HEK293 (cell line): ENCODE data around the gene XPO4.

Experiments
- CTCF ChIA-PET: fragments of 350-600 bp; formaldehyde crosslinking; extraction: SDS; loops from one replicate; lab custom pipeline; 2021; ENCODE audit warnings: antibody characterized with exemption; lab: Yijun Ruan, JAX
- POLR2A ChIA-PET: fragments of 300-600 bp; formaldehyde crosslinking; extraction: SDS; loops from one replicate; lab custom pipeline; 2020; ENCODE audit warnings: antibody characterized with exemption, inconsistent platforms; lab: Yijun Ruan, JAX
- H3K27ac ChIP-seq: fragments of 200-500 bp; sonication (Bioruptor generic); 2 replicates; pipeline ENCODE4 v1.5.1; 2014; ENCODE audit warnings: low read depth, low read length, control low read depth, inconsistent platforms; ENCODE audit errors: extremely low read depth
- H3K36me3 ChIP-seq, 2 experiments: fragments of 200-500 bp in 1 of 2; sonication (Bioruptor generic) in 1 of 2; 1 replicate in 1 of 2; 2 replicates in 1 of 2; pipeline ENCODE4 v1.5.1; 2014 to 2017; ENCODE audit warnings: inconsistent platforms in 2 of 2, low read length in 2 of 2; ENCODE audit not compliant: control insufficient read depth in 2 of 2, insufficient read depth in 1 of 2
- H3K4me1 ChIP-seq: fragments of 200-500 bp; sonication (Bioruptor generic); 2 replicates; pipeline ENCODE4 v1.5.1; 2014; ENCODE audit warnings: mild to moderate bottlenecking, low read length, inconsistent platforms; ENCODE audit not compliant: control insufficient read depth, insufficient read depth
- H3K4me3 ChIP-seq: 2 replicates; pipeline ENCODE4 v1.5.1; 2011; ENCODE audit warnings: low read depth, mild to moderate bottlenecking, control low read depth, low read length, moderate library complexity
- H3K9me3 ChIP-seq: fragments of 200-500 bp; sonication (Bioruptor generic); 2 replicates; pipeline ENCODE4 v1.5.1; 2014; ENCODE audit warnings: low read depth, low read length, inconsistent platforms; ENCODE audit not compliant: control insufficient read depth, insufficient read depth
- EGR2 ChIP-seq: fragments of 450-650 bp; formaldehyde crosslinking; IDR thresholded peaks from 2 replicates; pipeline ENCODE4 v1.5.1; 2016; ENCODE audit warnings: low read depth, missing biosample characterization, missing genetic modification characterization
- GFI1B ChIP-seq: fragments of 450-650 bp; formaldehyde crosslinking; IDR thresholded peaks from 2 replicates; pipeline ENCODE4 v1.5.1; 2016; ENCODE audit warnings: missing biosample characterization, missing genetic modification characterization
- HOXA7 ChIP-seq: sonication (generic); formaldehyde crosslinking; IDR thresholded peaks from 2 replicates; pipeline ENCODE4 v1.8.1; 2022; ENCODE audit warnings: missing genetic modification reagents, borderline replicate concordance
- MEIS1 ChIP-seq: sonication (generic); formaldehyde crosslinking; IDR thresholded peaks from 2 replicates; pipeline ENCODE4 v1.8.1; 2022; ENCODE audit warnings: missing genetic modification reagents, mild to moderate bottlenecking, borderline replicate concordance
- PRDM2 ChIP-seq: fragments of 450-650 bp; formaldehyde crosslinking; IDR thresholded peaks from 2 replicates; pipeline ENCODE4 v1.5.1; 2016; ENCODE audit warnings: missing biosample characterization, missing genetic modification characterization, borderline replicate concordance
- SP2 ChIP-seq: fragments of 450-650 bp; formaldehyde crosslinking; IDR thresholded peaks from 2 replicates; pipeline ENCODE4 v1.5.1; 2016; ENCODE audit warnings: missing biosample characterization, missing genetic modification characterization
- ZNF112 ChIP-seq: fragments of 450-650 bp; formaldehyde crosslinking; IDR thresholded peaks from 2 replicates; pipeline ENCODE4 v1.5.0; 2017; ENCODE audit warnings: missing biosample characterization, missing genetic modification characterization
- ZNF121 ChIP-seq: fragments of 450-650 bp; formaldehyde crosslinking; IDR thresholded peaks from 2 replicates; pipeline ENCODE4 v1.5.1; 2016; ENCODE audit warnings: missing biosample characterization, missing genetic modification characterization
- ZNF138 ChIP-seq: fragments of 450-650 bp; formaldehyde crosslinking; IDR thresholded peaks from 2 replicates; pipeline ENCODE4 v1.5.1; 2016; ENCODE audit warnings: missing biosample characterization, missing genetic modification characterization, borderline replicate concordance
- ZNF16 ChIP-seq: fragments of 450-650 bp; formaldehyde crosslinking; IDR thresholded peaks from 2 replicates; pipeline ENCODE4 v1.5.1; 2016; ENCODE audit warnings: low read depth, missing biosample characterization, missing genetic modification characterization
- ZNF2 ChIP-seq: fragments of 450-650 bp; formaldehyde crosslinking; IDR thresholded peaks from 2 replicates; pipeline ENCODE4 v1.5.1; 2016; ENCODE audit warnings: missing biosample characterization, missing genetic modification characterization
- ZNF335 ChIP-seq: fragments of 450-650 bp; formaldehyde crosslinking; conservative IDR thresholded peaks from 2 replicates; pipeline ENCODE4 v1.5.1; 2016; ENCODE audit warnings: missing biosample characterization, missing genetic modification characterization
- ZNF544 ChIP-seq: fragments of 450-650 bp; formaldehyde crosslinking; IDR thresholded peaks from 2 replicates; pipeline ENCODE4 v1.5.0; 2017; ENCODE audit warnings: missing biosample characterization, missing genetic modification characterization
- ZNF561 ChIP-seq: fragments of 450-650 bp; IDR thresholded peaks from 2 replicates; pipeline ENCODE4 v1.5.1; 2018; ENCODE audit warnings: missing biosample characterization, missing genetic modification characterization, borderline replicate concordance
- ZNF610 ChIP-seq: fragments of 450-650 bp; formaldehyde crosslinking; IDR thresholded peaks from 2 replicates; pipeline ENCODE4 v1.5.1; 2016; ENCODE audit warnings: missing biosample characterization, missing genetic modification characterization, borderline replicate concordance
- ZNF768 ChIP-seq: fragments of 450-650 bp; formaldehyde crosslinking; IDR thresholded peaks from 2 replicates; pipeline ENCODE4 v1.5.1; 2018; ENCODE audit warnings: missing biosample characterization, mild to moderate bottlenecking, missing genetic modification characterization
- ZSCAN5A ChIP-seq: fragments of 450-650 bp; formaldehyde crosslinking; IDR thresholded peaks from 2 replicates; pipeline ENCODE4 v1.5.1; 2016; ENCODE audit warnings: missing biosample characterization, missing genetic modification characterization
- TF ChIP-seq, protein P1 (sequence below): fragments of 450-650 bp; formaldehyde crosslinking; IDR thresholded peaks from 2 replicates; pipeline ENCODE4 v1.5.1; 2017; ENCODE audit warnings: missing biosample characterization, missing genetic modification characterization
- TF ChIP-seq, protein P2 (sequence below): fragments of 450-650 bp; formaldehyde crosslinking; IDR thresholded peaks from 2 replicates; pipeline ENCODE4 v1.5.1; 2016; ENCODE audit warnings: missing biosample characterization, missing genetic modification characterization
- TF ChIP-seq, protein P3 (sequence below): fragments of 450-650 bp; IDR thresholded peaks from 2 replicates; pipeline ENCODE4 v1.5.1; 2018; ENCODE audit warnings: missing biosample characterization, mild to moderate bottlenecking, missing genetic modification characterization

Gene XPO4

DNA sequence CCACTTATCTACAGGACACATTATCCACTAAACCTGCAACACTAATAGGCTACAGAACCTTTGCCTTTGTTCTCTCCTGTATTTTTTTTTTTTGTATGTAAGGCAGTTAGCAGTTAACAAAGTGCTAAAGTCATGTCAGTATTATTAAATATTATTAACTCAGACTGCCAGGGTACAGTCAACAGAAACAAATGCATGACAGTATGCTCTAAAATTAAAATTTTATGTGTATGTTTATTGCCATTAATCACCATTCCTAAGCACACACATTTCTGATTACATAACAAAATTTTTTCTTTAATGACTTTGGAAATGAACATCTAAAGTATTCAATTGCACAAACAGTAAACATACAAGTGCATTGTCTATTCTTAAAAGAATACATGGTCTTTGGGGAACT lies 41.7 kb downstream of the XPO4 start:
- Histone ChIP-seq H3K4me1 (no peaks in the 10 kb centered on the region), H3K9me3 (no peaks in the 10 kb centered on the region), H3K27ac (no peak overlapping the region), H3K4me3 (no peak overlapping the region), H3K36me3 (peaks cover 11 to 21% of the 10 kb centered on the region in 2 experiments; a peak in 2 of 3 replicates)
- CTCF ChIA-PET: no interaction called here
- TF ChIP-seq ZNF2 (tag by site-specific recombination) (no peak), ZNF16 (tag by site-specific recombination) (no peak), ZNF610 (tag by site-specific recombination) (no peak), HOXA7 (CRISPR knock-in tag) (no peak), SP2 (tag by site-specific recombination) (no peak), GFI1B (tag by site-specific recombination) (no peak), MEIS1 (CRISPR knock-in tag) (no peak), ZNF138 (tag by site-specific recombination) (no peak), ZSCAN5A (tag by site-specific recombination) (no peak), ZNF544 (no peak), ZNF768 (tag by site-specific recombination) (no peak), PRDM2 (tag by site-specific recombination) (no peak), ZNF561 (no peak), ZNF335 (tag by site-specific recombination) (no peak), EGR2 (no peak), ZNF121 (no peak), ZNF112 (no peak)
- TF ChIP-seq, protein P1, sequence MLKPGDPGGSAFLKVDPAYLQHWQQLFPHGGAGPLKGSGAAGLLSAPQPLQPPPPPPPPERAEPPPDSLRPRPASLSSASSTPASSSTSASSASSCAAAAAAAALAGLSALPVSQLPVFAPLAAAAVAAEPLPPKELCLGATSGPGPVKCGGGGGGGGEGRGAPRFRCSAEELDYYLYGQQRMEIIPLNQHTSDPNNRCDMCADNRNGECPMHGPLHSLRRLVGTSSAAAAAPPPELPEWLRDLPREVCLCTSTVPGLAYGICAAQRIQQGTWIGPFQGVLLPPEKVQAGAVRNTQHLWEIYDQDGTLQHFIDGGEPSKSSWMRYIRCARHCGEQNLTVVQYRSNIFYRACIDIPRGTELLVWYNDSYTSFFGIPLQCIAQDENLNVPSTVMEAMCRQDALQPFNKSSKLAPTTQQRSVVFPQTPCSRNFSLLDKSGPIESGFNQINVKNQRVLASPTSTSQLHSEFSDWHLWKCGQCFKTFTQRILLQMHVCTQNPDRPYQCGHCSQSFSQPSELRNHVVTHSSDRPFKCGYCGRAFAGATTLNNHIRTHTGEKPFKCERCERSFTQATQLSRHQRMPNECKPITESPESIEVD (tag by site-specific recombination): no peak
- TF ChIP-seq, protein P2, sequence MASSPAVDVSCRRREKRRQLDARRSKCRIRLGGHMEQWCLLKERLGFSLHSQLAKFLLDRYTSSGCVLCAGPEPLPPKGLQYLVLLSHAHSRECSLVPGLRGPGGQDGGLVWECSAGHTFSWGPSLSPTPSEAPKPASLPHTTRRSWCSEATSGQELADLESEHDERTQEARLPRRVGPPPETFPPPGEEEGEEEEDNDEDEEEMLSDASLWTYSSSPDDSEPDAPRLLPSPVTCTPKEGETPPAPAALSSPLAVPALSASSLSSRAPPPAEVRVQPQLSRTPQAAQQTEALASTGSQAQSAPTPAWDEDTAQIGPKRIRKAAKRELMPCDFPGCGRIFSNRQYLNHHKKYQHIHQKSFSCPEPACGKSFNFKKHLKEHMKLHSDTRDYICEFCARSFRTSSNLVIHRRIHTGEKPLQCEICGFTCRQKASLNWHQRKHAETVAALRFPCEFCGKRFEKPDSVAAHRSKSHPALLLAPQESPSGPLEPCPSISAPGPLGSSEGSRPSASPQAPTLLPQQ (tag by site-specific recombination): no peak
- TF ChIP-seq, protein P3, sequence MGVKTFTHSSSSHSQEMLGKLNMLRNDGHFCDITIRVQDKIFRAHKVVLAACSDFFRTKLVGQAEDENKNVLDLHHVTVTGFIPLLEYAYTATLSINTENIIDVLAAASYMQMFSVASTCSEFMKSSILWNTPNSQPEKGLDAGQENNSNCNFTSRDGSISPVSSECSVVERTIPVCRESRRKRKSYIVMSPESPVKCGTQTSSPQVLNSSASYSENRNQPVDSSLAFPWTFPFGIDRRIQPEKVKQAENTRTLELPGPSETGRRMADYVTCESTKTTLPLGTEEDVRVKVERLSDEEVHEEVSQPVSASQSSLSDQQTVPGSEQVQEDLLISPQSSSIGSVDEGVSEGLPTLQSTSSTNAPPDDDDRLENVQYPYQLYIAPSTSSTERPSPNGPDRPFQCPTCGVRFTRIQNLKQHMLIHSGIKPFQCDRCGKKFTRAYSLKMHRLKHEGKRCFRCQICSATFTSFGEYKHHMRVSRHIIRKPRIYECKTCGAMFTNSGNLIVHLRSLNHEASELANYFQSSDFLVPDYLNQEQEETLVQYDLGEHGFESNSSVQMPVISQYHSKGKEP (tag by site-specific recombination): no peak
- POLR2A ChIA-PET: interaction anchor here (1.1 kb wide), 1 partner anchor 8 kb away, joined by 3 read pairs; no protein-coding TSS in a partner anchor
